Measurements from ENCODE around the gene ZFP36L1.

ZFP36L1 gene

GRCh38 chr14:68759017-68759560, 33.8 kb downstream of the ZFP36L1 start:
- TF ChIP-seq ZFP3 (CRISPR knock-in tag; IDR thresholded peaks at IDR 0.05), result no peak
- no peak for TF ChIP-seq PPARA (CRISPR knock-in tag; IDR thresholded peaks at IDR 0.05; ENCODE audit: borderline replicate concordance)
- TF ChIP-seq ZNF8 (CRISPR knock-in tag; IDR thresholded peaks at IDR 0.05), result no peak
- TF ChIP-seq TOX (CRISPR knock-in tag; IDR thresholded peaks at IDR 0.05; ENCODE audit: borderline replicate concordance), result no peak
- no peak for TF ChIP-seq CSRNP3 (CRISPR knock-in tag; IDR thresholded peaks at IDR 0.05)
- TF ChIP-seq ZNF70 (CRISPR knock-in tag; IDR thresholded peaks at IDR 0.05), result no peak
- TF ChIP-seq ESRRG (CRISPR knock-in tag; IDR thresholded peaks at IDR 0.05), result no peak
- TF ChIP-seq TCF4 (CRISPR knock-in tag; IDR thresholded peaks at IDR 0.05; ENCODE audit: borderline replicate concordance), result no peak
- TF ChIP-seq POU6F1 (CRISPR knock-in tag; IDR thresholded peaks at IDR 0.05; ENCODE audit: borderline replicate concordance, low read depth), result no peak
- TF ChIP-seq ISL1 (CRISPR knock-in tag; IDR thresholded peaks at IDR 0.05), result no peak
- no peak for TF ChIP-seq CSDC2 (CRISPR knock-in tag; IDR thresholded peaks at IDR 0.05)
- no peak for TF ChIP-seq ZC3H10 (CRISPR knock-in tag; IDR thresholded peaks at IDR 0.05)
- ATAC-seq, result no peak

GRCh38 chr14:68758301-68758700, 34.6 kb downstream of the ZFP36L1 start:
- ATAC-seq, result no peak

More at GRCh38 chr14:68758301-68758700, 34.6 kb downstream of the ZFP36L1 start:
- no peak for TF ChIP-seq ESRRG (CRISPR knock-in tag; IDR thresholded peaks at IDR 0.05)
- no peak for TF ChIP-seq ZFP30 (CRISPR knock-in tag; IDR thresholded peaks at IDR 0.05)
- no peak for TF ChIP-seq ZC3H10 (CRISPR knock-in tag; IDR thresholded peaks at IDR 0.05)
- no peak for TF ChIP-seq CSRNP3 (CRISPR knock-in tag; IDR thresholded peaks at IDR 0.05)
- no peak for TF ChIP-seq ZNF70 (CRISPR knock-in tag; IDR thresholded peaks at IDR 0.05)
- no peak for TF ChIP-seq BACH2 (CRISPR knock-in tag; IDR thresholded peaks at IDR 0.05; ENCODE audit: borderline replicate concordance)
- TF ChIP-seq ARNTL (CRISPR knock-in tag; IDR thresholded peaks at IDR 0.05; ENCODE audit: borderline replicate concordance, low read depth), result no peak
- TF ChIP-seq TSHZ2 (CRISPR knock-in tag; IDR thresholded peaks at IDR 0.05), result no peak
- TF ChIP-seq CSDC2 (CRISPR knock-in tag; IDR thresholded peaks at IDR 0.05), result no peak
- no peak for TF ChIP-seq ZFP3 (CRISPR knock-in tag; IDR thresholded peaks at IDR 0.05)
- no peak for TF ChIP-seq GLIS3 (CRISPR knock-in tag; IDR thresholded peaks at IDR 0.05)
- TF ChIP-seq SNAI2 (CRISPR knock-in tag; IDR thresholded peaks at IDR 0.05), result no peak
- no peak for TF ChIP-seq PATZ1 (CRISPR knock-in tag; IDR thresholded peaks at IDR 0.05; ENCODE audit: borderline replicate concordance)
- TF ChIP-seq ZNF8 (CRISPR knock-in tag; IDR thresholded peaks at IDR 0.05), result no peak

Measured in SK-N-SH treated with all-trans-retinoic acid at 6 μM for 48 hours (cell line).